ENCODE data around the gene DIP2B. TPM values are rescaled to one million over a fixed set of nuclear protein-coding genes. Genes with fewer than 3 reads are reported as not detected.

The DIP2B gene
- total RNA-seq, 1 donor from 2014 or later = 39.3 TPM

DNA sequence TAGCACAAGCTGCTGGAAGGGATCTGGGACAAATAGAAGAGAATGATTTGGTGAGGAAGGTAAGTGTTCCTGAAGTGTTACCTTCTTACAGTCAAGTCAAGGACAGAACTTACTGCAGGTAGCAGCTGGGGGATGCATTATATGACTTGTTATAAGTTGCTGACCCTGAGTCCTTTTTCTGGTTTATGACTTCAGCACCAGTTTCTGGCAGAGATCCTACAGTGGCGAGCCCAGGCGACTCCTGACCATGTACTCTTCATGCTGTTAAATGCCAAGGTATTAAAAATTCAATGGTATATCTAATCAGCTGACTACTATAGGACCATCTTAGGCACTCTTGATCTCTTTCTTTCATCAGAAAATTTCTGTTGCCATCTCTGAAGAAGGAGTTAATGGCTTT lies 214.0 kb downstream of the DIP2B start:
- Histone ChIP-seq H3K4me3 (ENCODE audit: low read depth, low read length) (no peak overlapping the region), H3K36me3 (ENCODE audit: control insufficient read depth, insufficient read depth, low read length) (no peaks in the 10 kb centered on the region), H3K27me3 (ENCODE audit: control insufficient read depth, insufficient read depth, low read length) (no peaks in the 10 kb centered on the region)
- TF ChIP-seq, protein P1, sequence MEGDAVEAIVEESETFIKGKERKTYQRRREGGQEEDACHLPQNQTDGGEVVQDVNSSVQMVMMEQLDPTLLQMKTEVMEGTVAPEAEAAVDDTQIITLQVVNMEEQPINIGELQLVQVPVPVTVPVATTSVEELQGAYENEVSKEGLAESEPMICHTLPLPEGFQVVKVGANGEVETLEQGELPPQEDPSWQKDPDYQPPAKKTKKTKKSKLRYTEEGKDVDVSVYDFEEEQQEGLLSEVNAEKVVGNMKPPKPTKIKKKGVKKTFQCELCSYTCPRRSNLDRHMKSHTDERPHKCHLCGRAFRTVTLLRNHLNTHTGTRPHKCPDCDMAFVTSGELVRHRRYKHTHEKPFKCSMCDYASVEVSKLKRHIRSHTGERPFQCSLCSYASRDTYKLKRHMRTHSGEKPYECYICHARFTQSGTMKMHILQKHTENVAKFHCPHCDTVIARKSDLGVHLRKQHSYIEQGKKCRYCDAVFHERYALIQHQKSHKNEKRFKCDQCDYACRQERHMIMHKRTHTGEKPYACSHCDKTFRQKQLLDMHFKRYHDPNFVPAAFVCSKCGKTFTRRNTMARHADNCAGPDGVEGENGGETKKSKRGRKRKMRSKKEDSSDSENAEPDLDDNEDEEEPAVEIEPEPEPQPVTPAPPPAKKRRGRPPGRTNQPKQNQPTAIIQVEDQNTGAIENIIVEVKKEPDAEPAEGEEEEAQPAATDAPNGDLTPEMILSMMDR (IDR thresholded peaks at IDR 0.05; ENCODE audit: insufficient read depth, low read length, poor library complexity, severe bottlenecking) = no peak
- no peak for DNase-seq (ENCODE audit: low read depth)

DNA sequence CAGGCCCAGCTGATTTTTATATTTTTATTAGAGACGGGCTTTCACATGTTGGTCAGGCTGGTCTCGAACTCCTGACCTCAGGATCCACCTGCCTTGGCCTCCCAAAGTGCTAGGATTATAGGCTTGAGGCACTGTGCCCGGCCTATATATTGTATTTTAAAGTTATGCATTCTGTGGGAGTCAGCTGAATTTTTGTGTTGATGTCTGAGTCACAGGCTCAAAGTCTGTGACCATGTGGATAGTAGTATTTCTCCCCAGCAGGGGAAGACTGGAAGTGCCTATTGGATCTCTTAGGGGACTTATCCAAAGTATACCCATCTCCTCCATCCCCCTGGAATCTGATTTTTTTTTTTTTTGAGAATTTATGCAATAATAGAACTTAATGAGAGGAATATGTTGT lies 215.3 kb downstream of the DIP2B start:
- no peak for DNase-seq (ENCODE audit: low read depth)
- TF ChIP-seq, protein P1 (IDR thresholded peaks at IDR 0.05; ENCODE audit: insufficient read depth, low read length, poor library complexity, severe bottlenecking) = no peak
- no peaks in the 10 kb centered on the region for H3K36me3 ChIP-seq (ENCODE audit: control insufficient read depth, insufficient read depth, low read length)

DNA sequence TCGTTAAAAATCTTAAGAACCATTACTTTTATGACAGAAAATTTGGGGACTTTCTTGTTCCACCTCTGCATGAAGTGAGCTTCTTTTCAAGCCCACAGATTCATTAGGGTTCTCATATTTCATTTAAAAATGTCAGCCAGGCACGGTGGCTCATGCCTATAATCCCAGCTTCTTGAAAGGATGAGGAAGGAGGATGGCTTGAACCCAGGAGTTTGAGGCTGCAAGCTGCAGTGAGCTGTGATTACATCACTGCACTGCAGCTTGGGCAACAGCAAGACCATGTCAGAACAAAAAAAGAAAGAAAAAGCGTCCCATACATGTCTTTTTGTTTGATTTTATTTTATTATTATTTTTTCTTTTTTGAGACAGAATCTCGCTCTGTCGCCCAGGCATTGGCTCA lies 215.7 kb downstream of the DIP2B start:
- Histone ChIP-seq H3K4me3 (ENCODE audit: low read depth, low read length) (no peak overlapping the region), H3K27me3 (ENCODE audit: control insufficient read depth, insufficient read depth, low read length) (no peaks in the 10 kb centered on the region), H3K36me3 (ENCODE audit: control insufficient read depth, insufficient read depth, low read length) (no peaks in the 10 kb centered on the region)
- TF ChIP-seq, protein P1 (IDR thresholded peaks at IDR 0.05; ENCODE audit: insufficient read depth, low read length, poor library complexity, severe bottlenecking) = no peak
- DNase-seq (ENCODE audit: low read depth) = no peak

More for the DNA sequence above, 215.3 kb downstream of the DIP2B start:
- no peaks in the 10 kb centered on the region for H3K27me3 ChIP-seq (ENCODE audit: control insufficient read depth, insufficient read depth, low read length)
- H3K4me3 ChIP-seq (ENCODE audit: low read depth, low read length) = no peak overlapping the region

DNA sequence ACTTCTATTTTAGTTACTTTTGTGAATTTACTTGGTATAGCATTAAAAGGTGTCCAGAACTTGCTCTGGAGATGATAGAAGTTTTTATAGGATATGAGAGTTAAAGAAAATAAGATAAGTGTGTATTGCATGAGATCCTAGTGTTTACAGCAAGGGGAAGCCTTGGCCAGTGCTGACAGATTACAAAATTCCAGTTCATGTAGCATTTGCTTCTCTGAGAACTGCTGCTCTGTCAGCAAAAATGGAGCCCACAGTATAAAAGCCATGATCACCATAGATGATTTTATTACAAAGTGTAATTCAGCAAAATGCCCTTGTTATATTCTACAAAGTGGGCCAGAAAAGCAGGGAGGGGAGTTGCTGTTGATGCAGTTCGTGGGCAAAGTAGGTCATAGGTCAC lies 219.1 kb downstream of the DIP2B start:
- Histone ChIP-seq H3K36me3 (ENCODE audit: control insufficient read depth, insufficient read depth, low read length) (peaks cover 2% of the 10 kb centered on the region), H3K27me3 (ENCODE audit: control insufficient read depth, insufficient read depth, low read length) (no peaks in the 10 kb centered on the region), H3K4me3 (ENCODE audit: low read depth, low read length) (no peak overlapping the region)
- TF ChIP-seq, protein P1 (IDR thresholded peaks at IDR 0.05; ENCODE audit: insufficient read depth, low read length, poor library complexity, severe bottlenecking) = no peak
- DNase-seq (ENCODE audit: low read depth) = no peak

DNA sequence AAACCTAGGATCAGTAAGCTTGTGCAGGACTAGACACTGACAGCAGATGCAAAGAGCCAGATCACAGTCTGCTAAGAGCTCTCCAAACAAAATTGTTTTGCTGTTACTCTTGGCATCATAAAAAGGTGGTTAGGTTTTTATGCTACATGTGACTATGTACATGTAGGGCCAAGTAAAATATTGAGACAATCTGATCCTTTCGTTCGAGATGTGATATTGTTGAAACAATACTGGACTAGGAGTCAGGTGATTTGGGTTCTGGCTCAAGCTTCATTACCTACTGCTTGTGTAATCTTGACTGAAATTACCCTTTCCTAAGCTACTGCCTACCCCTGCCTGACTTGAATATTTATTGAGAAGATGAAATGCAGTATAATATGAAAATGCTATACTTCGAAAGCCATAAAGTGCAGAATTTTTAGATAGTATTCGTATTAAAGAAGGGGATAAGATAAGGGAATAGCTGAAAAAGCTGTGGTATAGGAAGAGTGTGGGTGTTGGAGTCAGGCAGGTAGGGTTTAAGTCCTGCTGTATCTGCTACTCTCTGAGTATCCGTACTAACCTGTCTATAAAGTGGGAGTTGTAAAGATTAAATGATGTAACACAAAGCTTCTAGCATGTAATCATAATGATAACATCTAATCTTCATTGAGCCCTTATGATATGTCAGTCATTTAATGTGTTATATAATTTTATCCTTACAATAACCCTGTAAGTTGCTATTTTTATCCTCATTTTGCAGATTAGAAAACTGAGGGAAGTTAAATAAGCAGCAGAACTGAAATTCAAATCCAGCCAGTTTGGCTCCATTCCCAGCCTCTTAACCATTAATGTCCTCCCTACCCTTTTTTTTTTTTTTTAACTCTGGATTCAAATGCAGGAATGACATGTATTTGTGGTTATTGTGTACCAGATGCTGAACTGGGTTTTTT lies 220.5 kb downstream of the DIP2B start:
- Histone ChIP-seq H3K27me3 (ENCODE audit: control insufficient read depth, insufficient read depth, low read length) (no peaks in the 10 kb centered on the region), H3K4me3 (ENCODE audit: low read depth, low read length) (no peak overlapping the region), H3K36me3 (ENCODE audit: control insufficient read depth, insufficient read depth, low read length) (peaks cover 2% of the 10 kb centered on the region)
- no peak for DNase-seq (ENCODE audit: low read depth)
- TF ChIP-seq, protein P1 (IDR thresholded peaks at IDR 0.05; ENCODE audit: insufficient read depth, low read length, poor library complexity, severe bottlenecking) = no peak

Measured in kidney epithelial cell (primary cell).